ENCODE data around the gene RING1.

Gene RING1

DNA sequence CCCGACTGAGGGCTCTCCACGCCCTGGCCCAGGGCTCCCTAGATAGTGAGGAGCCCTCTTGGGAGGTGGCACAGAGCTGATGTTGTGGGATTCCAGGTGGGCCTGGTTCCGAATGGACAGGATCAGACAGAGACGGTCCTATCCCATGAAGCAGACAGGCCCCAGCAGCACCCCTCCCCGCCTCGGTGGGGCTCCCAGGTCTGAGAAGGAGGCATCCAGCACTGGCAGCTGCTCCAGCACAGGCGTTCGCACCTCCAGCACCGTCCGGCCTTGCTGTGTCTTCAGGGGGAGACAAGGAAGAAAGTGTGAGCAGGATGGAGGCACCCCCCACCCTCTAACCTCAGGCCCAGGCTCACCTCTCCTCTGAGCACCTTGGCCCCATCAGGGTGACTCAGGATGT, 44.8 kb upstream of the RING1 start:
- no peak overlapping the region for H3K27ac ChIP-seq
- no peaks in the 10 kb centered on the region for H3K36me3 ChIP-seq (ENCODE audit: control insufficient read depth, insufficient read depth, low read length)
- no peak overlapping the region for H3K9ac ChIP-seq
- no peak overlapping the region for H2AFZ ChIP-seq
- no peaks in the 10 kb centered on the region for H3K79me2 ChIP-seq
- TF ChIP-seq, protein P1, sequence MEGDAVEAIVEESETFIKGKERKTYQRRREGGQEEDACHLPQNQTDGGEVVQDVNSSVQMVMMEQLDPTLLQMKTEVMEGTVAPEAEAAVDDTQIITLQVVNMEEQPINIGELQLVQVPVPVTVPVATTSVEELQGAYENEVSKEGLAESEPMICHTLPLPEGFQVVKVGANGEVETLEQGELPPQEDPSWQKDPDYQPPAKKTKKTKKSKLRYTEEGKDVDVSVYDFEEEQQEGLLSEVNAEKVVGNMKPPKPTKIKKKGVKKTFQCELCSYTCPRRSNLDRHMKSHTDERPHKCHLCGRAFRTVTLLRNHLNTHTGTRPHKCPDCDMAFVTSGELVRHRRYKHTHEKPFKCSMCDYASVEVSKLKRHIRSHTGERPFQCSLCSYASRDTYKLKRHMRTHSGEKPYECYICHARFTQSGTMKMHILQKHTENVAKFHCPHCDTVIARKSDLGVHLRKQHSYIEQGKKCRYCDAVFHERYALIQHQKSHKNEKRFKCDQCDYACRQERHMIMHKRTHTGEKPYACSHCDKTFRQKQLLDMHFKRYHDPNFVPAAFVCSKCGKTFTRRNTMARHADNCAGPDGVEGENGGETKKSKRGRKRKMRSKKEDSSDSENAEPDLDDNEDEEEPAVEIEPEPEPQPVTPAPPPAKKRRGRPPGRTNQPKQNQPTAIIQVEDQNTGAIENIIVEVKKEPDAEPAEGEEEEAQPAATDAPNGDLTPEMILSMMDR (IDR thresholded peaks at IDR 0.05), result no peak
- no peak overlapping the region for H3K4me2 ChIP-seq (ENCODE audit: low read length)
- peaks cover 2% of the 10 kb centered on the region for H3K4me1 ChIP-seq
- H3K9me3 ChIP-seq (ENCODE audit: control insufficient read depth, low read length), result no peaks in the 10 kb centered on the region
- no peak overlapping the region for H3K4me3 ChIP-seq (ENCODE audit: low read depth, low read length)
- H3K27me3 ChIP-seq (ENCODE audit: control insufficient read depth, insufficient read depth, low read length), result no peaks in the 10 kb centered on the region

DNA sequence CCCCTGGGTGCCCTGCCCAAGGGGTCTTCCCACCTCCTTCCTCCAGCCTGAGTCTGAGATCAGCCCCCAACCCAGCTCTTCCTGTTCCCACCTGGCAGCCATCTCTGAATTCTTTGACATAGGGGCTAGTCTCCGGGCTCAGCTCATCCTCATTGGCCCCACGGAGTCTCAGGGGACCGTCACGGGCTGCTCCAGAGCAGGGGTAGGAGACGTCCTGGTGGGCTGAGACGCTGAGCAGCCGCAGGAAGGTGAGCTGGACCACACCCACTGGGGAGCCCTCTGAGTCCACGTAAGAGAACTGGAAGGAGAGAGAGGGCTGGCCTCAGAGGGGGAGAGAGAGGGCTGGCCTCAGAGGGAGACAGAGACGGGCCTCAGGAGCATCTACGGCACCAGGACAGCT, 44.1 kb upstream of the RING1 start:
- TF ChIP-seq, protein P1 (IDR thresholded peaks at IDR 0.05), result no peak
- Histone ChIP-seq H3K36me3 (ENCODE audit: control insufficient read depth, insufficient read depth, low read length) (no peaks in the 10 kb centered on the region), H3K4me3 (ENCODE audit: low read depth, low read length) (no peak overlapping the region), H3K27ac (no peak overlapping the region), H3K9ac (no peak overlapping the region), H3K4me1 (no peaks in the 10 kb centered on the region), H3K4me2 (ENCODE audit: low read length) (no peak overlapping the region), H3K79me2 (no peaks in the 10 kb centered on the region), H2AFZ (no peak overlapping the region), H3K9me3 (ENCODE audit: control insufficient read depth, low read length) (no peaks in the 10 kb centered on the region), H3K27me3 (ENCODE audit: control insufficient read depth, insufficient read depth, low read length) (no peaks in the 10 kb centered on the region)

DNA sequence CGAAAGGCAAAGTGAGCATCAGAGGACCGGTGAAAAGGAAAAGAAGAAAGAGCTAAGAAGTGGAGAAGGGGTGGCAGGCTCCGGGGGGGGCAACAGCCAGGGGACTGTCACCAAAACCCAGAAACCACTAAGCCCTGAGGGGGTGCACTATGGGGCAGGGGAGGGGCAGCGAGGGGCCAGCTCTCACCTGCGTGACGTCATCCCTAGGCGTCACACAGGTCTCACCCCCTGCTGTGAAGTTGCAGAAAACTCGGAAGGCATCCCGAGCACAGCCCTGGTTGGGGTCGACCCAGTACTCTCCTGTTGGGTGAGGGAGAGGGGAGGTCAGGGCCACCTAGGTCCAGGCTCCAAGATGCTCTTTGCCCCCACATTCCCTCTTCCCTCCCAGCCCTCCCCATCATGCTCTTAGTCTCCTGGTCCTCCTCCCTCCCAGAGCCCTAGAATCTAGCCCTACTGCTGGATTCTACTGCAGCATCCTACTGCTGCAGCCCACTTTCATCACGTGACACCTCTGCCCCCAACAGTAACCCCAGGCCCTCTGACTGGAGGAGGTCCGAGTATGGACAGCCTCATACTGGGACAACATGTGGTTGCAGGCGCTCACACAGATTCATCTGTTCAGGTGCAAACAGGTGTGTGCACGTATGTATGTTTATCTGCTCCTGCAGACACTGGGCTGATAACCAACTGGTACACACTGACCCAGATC, 43.5 kb upstream of the RING1 start:
- no peak overlapping the region for H3K4me2 ChIP-seq (ENCODE audit: low read length)
- H3K27ac ChIP-seq, result no peak overlapping the region
- H3K36me3 ChIP-seq (ENCODE audit: control insufficient read depth, insufficient read depth, low read length), result no peaks in the 10 kb centered on the region
- TF ChIP-seq, protein P1 (IDR thresholded peaks at IDR 0.05), result no peak
- H3K79me2 ChIP-seq, result no peaks in the 10 kb centered on the region
- no peaks in the 10 kb centered on the region for H3K27me3 ChIP-seq (ENCODE audit: control insufficient read depth, insufficient read depth, low read length)
- no peak overlapping the region for H3K4me3 ChIP-seq (ENCODE audit: low read depth, low read length)
- no peak overlapping the region for H2AFZ ChIP-seq
- no peak overlapping the region for H3K9ac ChIP-seq
- H3K9me3 ChIP-seq (ENCODE audit: control insufficient read depth, low read length), result no peaks in the 10 kb centered on the region
- H3K4me1 ChIP-seq, result no peaks in the 10 kb centered on the region

DNA sequence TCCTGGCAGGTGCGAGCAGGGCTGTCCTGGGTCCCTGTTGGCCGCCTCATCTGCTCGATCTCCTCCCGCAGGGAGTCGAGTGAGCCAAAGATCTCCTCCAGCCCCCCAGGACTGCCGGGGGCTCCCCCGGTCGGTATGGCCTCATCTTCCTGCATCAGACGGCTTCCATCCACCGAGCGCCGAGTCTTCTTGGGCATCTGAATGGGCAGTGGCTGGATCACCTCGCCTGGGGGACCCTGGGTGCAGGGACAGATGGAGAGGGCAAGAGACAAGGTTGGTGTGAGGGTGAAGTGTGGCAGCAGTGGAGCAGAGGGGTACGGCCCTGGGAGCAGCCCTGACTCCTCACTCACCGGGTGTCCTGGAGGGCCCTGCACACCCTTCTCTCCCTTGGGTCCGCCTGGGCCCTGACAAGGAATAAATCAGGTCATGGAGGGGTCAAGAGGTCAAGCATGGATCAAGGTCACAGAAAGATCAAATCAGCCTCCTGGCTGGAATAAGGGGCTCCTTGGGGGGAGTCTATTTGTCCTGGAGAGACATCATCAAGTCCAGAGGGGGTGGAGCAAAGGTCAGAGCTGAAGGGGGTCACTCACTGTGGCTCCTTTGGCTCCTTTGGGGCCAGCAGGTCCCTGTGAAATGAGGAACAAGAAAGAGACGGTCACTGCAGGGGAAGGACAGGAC, 42.6 kb upstream of the RING1 start:
- Histone ChIP-seq H3K27ac (no peak overlapping the region), H3K4me3 (ENCODE audit: low read depth, low read length) (no peak overlapping the region), H3K27me3 (ENCODE audit: control insufficient read depth, insufficient read depth, low read length) (no peaks in the 10 kb centered on the region), H3K4me2 (ENCODE audit: low read length) (no peak overlapping the region), H3K79me2 (no peaks in the 10 kb centered on the region), H3K9me3 (ENCODE audit: control insufficient read depth, low read length) (no peaks in the 10 kb centered on the region), H3K36me3 (ENCODE audit: control insufficient read depth, insufficient read depth, low read length) (no peaks in the 10 kb centered on the region), H3K4me1 (no peaks in the 10 kb centered on the region), H2AFZ (no peak overlapping the region), H3K9ac (no peak overlapping the region)
- TF ChIP-seq, protein P1 (IDR thresholded peaks at IDR 0.05), result no peak
